A673 (cell line): Measurements from ENCODE around the gene MCM7.

Experiments
- EZH2 ChIP-seq: fragments of 200-600 bp; sonication (generic); IDR thresholded peaks from 2 replicates; pipeline ENCODE4 v1.6.1; 2017; ENCODE audit warnings: borderline replicate concordance, low read depth, mild to moderate bottlenecking, mixed read lengths, antibody characterized with exemption, low read length; ENCODE audit not compliant: poor library complexity, severe bottlenecking
- TF ChIP-seq, protein P1 (sequence below): fragments of 300-800, 200-600 bp; sonication (generic); conservative IDR thresholded peaks from 2 replicates; pipeline ENCODE4 v1.5.1; 2017; ENCODE audit warnings: low read depth, mild to moderate bottlenecking, antibody characterized with exemption, low read length, moderate library complexity, mixed read lengths

DNA sequence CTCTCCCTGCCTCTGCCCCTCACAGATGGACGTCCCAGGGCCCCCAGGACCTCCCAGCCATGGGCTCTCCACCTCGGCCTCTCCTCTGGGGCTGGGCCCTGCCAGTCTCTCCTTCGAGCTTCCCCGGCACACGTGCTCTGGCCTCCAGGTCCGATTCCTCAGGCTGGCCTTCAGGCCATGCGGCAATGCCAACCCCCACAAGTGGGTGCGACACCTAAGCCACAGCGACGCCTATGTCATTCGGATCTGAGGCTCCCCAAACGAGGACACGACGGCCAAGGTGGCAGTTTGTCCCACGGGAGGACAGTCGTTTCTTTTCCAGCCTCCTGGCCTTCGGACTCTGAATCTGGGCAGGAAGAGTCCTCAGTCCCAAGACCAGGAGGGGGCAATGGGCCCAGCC, 5.4 kb upstream of the MCM7 start:
- TF ChIP-seq, protein P1, sequence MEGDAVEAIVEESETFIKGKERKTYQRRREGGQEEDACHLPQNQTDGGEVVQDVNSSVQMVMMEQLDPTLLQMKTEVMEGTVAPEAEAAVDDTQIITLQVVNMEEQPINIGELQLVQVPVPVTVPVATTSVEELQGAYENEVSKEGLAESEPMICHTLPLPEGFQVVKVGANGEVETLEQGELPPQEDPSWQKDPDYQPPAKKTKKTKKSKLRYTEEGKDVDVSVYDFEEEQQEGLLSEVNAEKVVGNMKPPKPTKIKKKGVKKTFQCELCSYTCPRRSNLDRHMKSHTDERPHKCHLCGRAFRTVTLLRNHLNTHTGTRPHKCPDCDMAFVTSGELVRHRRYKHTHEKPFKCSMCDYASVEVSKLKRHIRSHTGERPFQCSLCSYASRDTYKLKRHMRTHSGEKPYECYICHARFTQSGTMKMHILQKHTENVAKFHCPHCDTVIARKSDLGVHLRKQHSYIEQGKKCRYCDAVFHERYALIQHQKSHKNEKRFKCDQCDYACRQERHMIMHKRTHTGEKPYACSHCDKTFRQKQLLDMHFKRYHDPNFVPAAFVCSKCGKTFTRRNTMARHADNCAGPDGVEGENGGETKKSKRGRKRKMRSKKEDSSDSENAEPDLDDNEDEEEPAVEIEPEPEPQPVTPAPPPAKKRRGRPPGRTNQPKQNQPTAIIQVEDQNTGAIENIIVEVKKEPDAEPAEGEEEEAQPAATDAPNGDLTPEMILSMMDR: no peak
- TF ChIP-seq EZH2: no peak
